Endothelial cell (in vitro differentiated cells): ENCODE measurements around the gene PLA2G4E. TPM values are rescaled to one million over a fixed set of nuclear protein-coding genes. Genes with fewer than 3 reads are reported as not detected.

Experiments used
- DNase-seq: peaks from one replicate; pipeline ENCODE4 v3.0.0; 2021; ENCODE audit warnings: low spot score
- H3K27ac Mint-ChIP-seq: one replicate; pipeline ENCODE4 v1.8.0; 2021; ENCODE audit warnings: mixed read lengths, inconsistent platforms; ENCODE audit not compliant: unreplicated experiment
- H3K27me3 Mint-ChIP-seq: one replicate; pipeline ENCODE4 v1.8.0; 2021; ENCODE audit warnings: mild to moderate bottlenecking, moderate library complexity, mixed read lengths, inconsistent platforms; ENCODE audit not compliant: unreplicated experiment
- H3K36me3 Mint-ChIP-seq: one replicate; pipeline ENCODE4 v1.8.0; 2021; ENCODE audit warnings: mild to moderate bottlenecking, low read depth, mixed read lengths, inconsistent platforms; ENCODE audit not compliant: unreplicated experiment
- H3K4me1 Mint-ChIP-seq: one replicate; pipeline ENCODE4 v1.8.0; 2021; ENCODE audit warnings: mild to moderate bottlenecking, mixed read lengths, inconsistent platforms; ENCODE audit not compliant: unreplicated experiment
- H3K4me3 Mint-ChIP-seq: one replicate; pipeline ENCODE4 v1.8.0; 2021; ENCODE audit warnings: mild to moderate bottlenecking, mixed read lengths, inconsistent platforms; ENCODE audit not compliant: unreplicated experiment
- H3K9me3 Mint-ChIP-seq: one replicate; pipeline ENCODE4 v1.8.0; 2021; ENCODE audit warnings: mixed read lengths, inconsistent platforms; ENCODE audit not compliant: unreplicated experiment
- total RNA-seq: library from RNA; stranded (reverse); fragmentation: NEBNext Ultra II Directional; extraction: Animal tissue kit (Norgen Biotek cat#: 25700); gene quantifications from one replicate; pipeline ENCODE4 v1.2.1, GENCODE V29; 2021; ENCODE audit not compliant: unreplicated experiment
- TF ChIP-seq, protein P1 (sequence below): fragments of 200-600 bp; sonication (generic); IDR thresholded peaks from one replicate; pipeline ENCODE4 v1.5.0; 2021; ENCODE audit warnings: antibody characterized with exemption; ENCODE audit not compliant: unreplicated experiment

The PLA2G4E gene
- total RNA-seq, 1 donor from 2014 or later, result not detected

DNA sequence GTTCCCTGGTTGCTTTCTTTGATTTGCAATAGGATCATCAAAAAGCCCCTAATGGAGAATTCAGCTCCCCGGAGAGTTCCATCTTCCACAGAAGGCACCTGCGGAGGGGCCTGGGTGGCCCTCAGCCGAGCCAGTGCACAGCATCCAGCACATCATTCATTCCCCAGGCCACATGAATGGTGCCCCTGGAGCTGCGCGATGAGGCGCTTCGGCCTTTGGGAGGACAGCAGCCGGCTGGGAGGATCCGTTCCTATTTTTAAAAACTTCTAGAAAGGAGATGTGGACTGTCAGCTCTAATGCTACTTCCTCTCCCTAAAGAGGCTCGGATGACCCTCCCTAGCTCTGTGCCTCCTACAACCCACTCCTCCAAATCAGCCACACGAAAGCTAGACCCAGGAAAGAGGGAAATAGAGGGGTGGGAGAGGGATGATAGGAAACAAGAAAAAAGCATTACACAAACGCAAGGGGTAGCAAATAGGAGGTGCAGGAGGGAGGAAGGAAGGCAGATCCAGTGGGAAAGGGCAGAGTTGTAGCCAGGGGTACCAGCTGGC, 68.8 kb downstream of the PLA2G4E start:
- TF ChIP-seq, protein P1, sequence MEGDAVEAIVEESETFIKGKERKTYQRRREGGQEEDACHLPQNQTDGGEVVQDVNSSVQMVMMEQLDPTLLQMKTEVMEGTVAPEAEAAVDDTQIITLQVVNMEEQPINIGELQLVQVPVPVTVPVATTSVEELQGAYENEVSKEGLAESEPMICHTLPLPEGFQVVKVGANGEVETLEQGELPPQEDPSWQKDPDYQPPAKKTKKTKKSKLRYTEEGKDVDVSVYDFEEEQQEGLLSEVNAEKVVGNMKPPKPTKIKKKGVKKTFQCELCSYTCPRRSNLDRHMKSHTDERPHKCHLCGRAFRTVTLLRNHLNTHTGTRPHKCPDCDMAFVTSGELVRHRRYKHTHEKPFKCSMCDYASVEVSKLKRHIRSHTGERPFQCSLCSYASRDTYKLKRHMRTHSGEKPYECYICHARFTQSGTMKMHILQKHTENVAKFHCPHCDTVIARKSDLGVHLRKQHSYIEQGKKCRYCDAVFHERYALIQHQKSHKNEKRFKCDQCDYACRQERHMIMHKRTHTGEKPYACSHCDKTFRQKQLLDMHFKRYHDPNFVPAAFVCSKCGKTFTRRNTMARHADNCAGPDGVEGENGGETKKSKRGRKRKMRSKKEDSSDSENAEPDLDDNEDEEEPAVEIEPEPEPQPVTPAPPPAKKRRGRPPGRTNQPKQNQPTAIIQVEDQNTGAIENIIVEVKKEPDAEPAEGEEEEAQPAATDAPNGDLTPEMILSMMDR, result no peak
- H3K4me3 Mint-ChIP-seq, result peak overlapping the region; percentile 56
- H3K36me3 Mint-ChIP-seq, result peaks cover 21% of the 10 kb centered on the region
- H3K27ac Mint-ChIP-seq, result no peak overlapping the region
- no peak for DNase-seq
- H3K27me3 Mint-ChIP-seq, result no peaks in the 10 kb centered on the region
- H3K4me1 Mint-ChIP-seq, result peaks cover 29% of the 10 kb centered on the region
- no peaks in the 10 kb centered on the region for H3K9me3 Mint-ChIP-seq

DNA sequence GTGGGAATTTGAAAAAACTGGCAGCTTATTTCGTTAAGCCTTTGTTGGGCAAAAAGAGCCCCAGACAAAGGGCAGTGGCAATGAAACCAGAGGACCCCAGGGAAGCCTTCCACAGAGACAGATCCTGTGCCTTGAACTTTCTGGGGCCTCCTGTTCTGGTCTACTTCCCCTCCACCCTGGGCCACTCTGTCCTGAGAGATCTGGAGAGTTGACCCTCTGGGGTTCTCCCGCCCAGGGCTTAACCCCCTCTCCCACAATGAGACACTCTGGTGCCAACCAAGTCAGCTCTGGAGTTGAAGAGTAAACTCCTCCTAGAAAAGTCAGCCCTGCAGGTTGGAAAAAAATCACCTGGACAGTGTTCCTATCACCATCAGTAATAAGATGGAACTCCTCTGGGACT, 69.3 kb downstream of the PLA2G4E start:
- Mint-ChIP-seq H3K27me3 (no peaks in the 10 kb centered on the region), H3K4me1 (peaks cover 24% of the 10 kb centered on the region), H3K4me3 (no peak overlapping the region), H3K36me3 (peaks cover 19% of the 10 kb centered on the region), H3K9me3 (no peaks in the 10 kb centered on the region), H3K27ac (no peak overlapping the region)
- DNase-seq, result no peak
- TF ChIP-seq, protein P1, result no peak

DNA sequence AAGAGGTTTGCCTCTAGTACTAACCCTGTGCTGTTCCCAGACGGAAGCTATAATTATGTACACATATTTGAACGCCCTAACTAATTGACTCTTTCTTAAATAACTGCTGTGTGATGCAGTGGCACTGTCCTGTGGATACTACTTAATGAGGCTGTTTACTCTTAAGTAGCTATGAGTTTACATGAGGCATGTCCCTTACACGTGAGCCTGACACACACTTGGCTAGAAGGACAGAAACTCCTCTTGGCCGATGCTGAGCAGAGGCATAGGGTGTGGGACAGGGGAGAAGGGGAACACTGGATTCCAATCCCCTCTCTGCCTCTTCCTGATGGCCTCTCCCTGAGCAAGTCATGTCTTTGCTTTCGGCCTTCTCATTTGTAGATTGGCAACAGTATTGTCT, 70.4 kb downstream of the PLA2G4E start:
- TF ChIP-seq, protein P1, result no peak
- H3K27me3 Mint-ChIP-seq, result no peaks in the 10 kb centered on the region
- H3K4me3 Mint-ChIP-seq, result no peak overlapping the region
- H3K9me3 Mint-ChIP-seq, result no peaks in the 10 kb centered on the region
- H3K4me1 Mint-ChIP-seq, result peaks cover 14% of the 10 kb centered on the region
- no peak for DNase-seq
- H3K27ac Mint-ChIP-seq, result peak overlapping the region; percentile 21
- peaks cover 16% of the 10 kb centered on the region for H3K36me3 Mint-ChIP-seq

GRCh38 chr15:41950127-41950483, 70.7 kb downstream of the PLA2G4E start:
- no peak for DNase-seq
- Mint-ChIP-seq H3K27me3 (peaks cover 2% of the 10 kb centered on the region), H3K9me3 (no peaks in the 10 kb centered on the region), H3K27ac (no peak overlapping the region), H3K4me3 (no peak overlapping the region), H3K4me1 (peaks cover 14% of the 10 kb centered on the region), H3K36me3 (peaks cover 17% of the 10 kb centered on the region)
- TF ChIP-seq, protein P1, result no peak

GRCh38 chr15:41949401-41950126, 71.3 kb downstream of the PLA2G4E start:
- Mint-ChIP-seq H3K4me1 (peaks cover 18% of the 10 kb centered on the region), H3K27ac (no peak overlapping the region), H3K9me3 (no peaks in the 10 kb centered on the region), H3K36me3 (peaks cover 21% of the 10 kb centered on the region), H3K27me3 (peaks cover 6% of the 10 kb centered on the region), H3K4me3 (no peak overlapping the region)
- DNase-seq, result no peak
- TF ChIP-seq, protein P1, result no peak
